Effector memory CD4-positive, alpha-beta T cell (primary cell): Measurements from ENCODE around the gene TRIML2.

Experiments used
- DNase-seq, 3 donors: peaks; one replicate each; pipeline ENCODE4 v3.0.0-alpha.2; 2020
- H3K27ac ChIP-seq: 2 replicates; pipeline ENCODE4 v1.7.0; 2013; ENCODE audit warnings: mild to moderate bottlenecking, low read length, moderate library complexity; ENCODE audit not compliant: insufficient read depth, poor library complexity, severe bottlenecking
- H3K27me3 ChIP-seq: replicated peaks from 2 replicates; pipeline ENCODE4 v1.7.0; 2013; ENCODE audit warnings: mild to moderate bottlenecking, low read length; ENCODE audit not compliant: insufficient read depth, control insufficient read depth, poor library complexity, severe bottlenecking
- H3K36me3 ChIP-seq: 2 replicates; pipeline ENCODE4 v1.7.0; 2013; ENCODE audit warnings: mild to moderate bottlenecking, low read length, moderate library complexity; ENCODE audit not compliant: control insufficient read depth, insufficient read depth
- H3K4me1 ChIP-seq: 2 replicates; pipeline ENCODE4 v1.7.0; 2013; ENCODE audit warnings: low read length, mild to moderate bottlenecking; ENCODE audit not compliant: control insufficient read depth, insufficient read depth, poor library complexity, severe bottlenecking
- H3K4me3 ChIP-seq: 2 replicates; pipeline ENCODE4 v1.7.0; 2013; ENCODE audit warnings: low read length, low read depth, mild to moderate bottlenecking; ENCODE audit not compliant: insufficient read depth, poor library complexity, severe bottlenecking
- H3K9me3 ChIP-seq: 2 replicates; pipeline ENCODE4 v1.7.0; 2013; ENCODE audit warnings: mild to moderate bottlenecking, low read length, moderate library complexity; ENCODE audit not compliant: control insufficient read depth
- total RNA-seq, 3 donors: gene quantifications; one replicate each; lab custom pipeline; 2026; lab: John Stamatoyannopoulos, UW

Gene TRIML2
- 0 reads per million in 3 donors for total RNA-seq

DNA sequence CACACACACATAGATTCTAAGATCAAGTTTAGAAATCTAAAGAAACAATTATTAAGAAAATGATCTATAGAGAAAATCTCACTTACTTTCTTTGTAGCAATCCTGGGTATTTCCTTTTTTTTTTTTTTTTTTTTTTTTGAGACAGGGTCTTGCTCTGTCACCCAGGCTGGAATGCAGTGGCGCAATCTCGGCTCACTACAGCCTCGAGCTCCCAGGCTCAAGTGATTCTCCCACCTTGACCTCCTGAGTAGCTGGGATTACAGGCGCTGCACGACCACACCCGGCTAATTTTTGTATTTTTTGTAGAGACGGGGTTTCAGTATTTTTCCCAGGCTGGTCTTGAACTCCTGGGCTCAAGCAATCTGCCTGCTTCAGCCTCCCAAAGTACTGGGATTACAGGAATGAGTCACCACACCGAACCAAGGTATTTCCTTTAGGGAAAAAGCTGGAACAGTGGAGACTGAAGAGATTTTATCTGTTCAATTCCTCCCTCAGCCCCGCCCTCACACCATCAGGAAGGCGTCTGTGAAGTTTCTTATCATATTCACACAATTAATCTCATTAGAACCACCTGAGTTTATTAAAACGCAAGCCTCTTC is at the start of gene TRIML2:
TRIML2 (minus strand) TSS at position 447 of the 599 bp plus-strand sequence. CDS start 4,235 bp downstream, outside the sequence.
- H3K36me3 ChIP-seq = no peaks in the 10 kb centered on the region
- H3K27me3 ChIP-seq = no peaks in the 10 kb centered on the region
- no peak for DNase-seq
- H3K4me1 ChIP-seq = no peaks in the 10 kb centered on the region
- H3K9me3 ChIP-seq = no peaks in the 10 kb centered on the region
- H3K27ac ChIP-seq = no peak within 1 kb of the TSS
- no peak within 1 kb of the TSS for H3K4me3 ChIP-seq

- Histone ChIP-seq H3K27me3 (no peaks in the 10 kb centered on the region), H3K4me1 (no peaks in the 10 kb centered on the region), H3K4me3 (no peak overlapping the region), H3K36me3 (no peaks in the 10 kb centered on the region), H3K9me3 (no peaks in the 10 kb centered on the region), H3K27ac (no peak overlapping the region)
- no peak for DNase-seq
Measured at GRCh38 chr4:188158336-188158735, 48.9 kb upstream of the TRIML2 start.

DNA sequence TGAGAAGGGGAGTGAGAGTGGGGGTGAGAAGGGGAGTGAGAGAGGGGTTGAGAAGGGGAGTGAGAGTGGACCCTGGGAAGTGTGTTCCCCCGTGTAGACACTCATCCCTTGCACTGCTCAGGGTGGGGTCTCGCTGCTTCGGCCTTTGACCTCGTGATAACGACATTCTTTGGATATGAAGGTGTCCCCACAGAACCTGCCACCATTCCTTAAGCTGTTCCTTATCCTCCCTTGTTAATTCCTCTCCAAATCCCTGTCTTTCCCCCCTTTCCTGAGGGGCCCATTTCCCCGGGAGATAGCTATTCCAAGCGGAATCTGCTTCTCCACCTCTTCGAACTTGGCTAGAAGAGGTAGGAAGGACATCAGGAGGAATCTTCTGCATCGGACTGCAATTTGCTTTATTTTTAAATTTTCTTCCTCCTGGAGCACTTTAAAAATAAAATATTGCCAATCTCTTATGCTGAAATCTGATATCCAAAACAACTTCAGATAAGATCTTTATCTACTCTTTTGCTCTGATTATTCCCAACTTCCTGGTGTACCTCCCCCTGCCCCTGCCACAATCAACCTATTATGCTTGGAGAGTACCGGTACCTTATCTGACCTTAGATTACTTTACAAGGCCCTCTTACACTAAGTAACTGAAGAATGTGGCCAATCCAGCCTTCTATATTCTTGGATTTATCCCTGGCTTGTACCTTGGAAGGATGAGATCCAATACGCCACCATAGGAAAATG is 45.4 kb upstream of the TRIML2 start:
- DNase-seq = no peak
- H3K9me3 ChIP-seq = no peaks in the 10 kb centered on the region

GRCh38 chr4:188147776-188148175 is 38.4 kb upstream of the TRIML2 start:
- Histone ChIP-seq H3K4me1 (no peaks in the 10 kb centered on the region), H3K27ac (no peak overlapping the region), H3K4me3 (no peak overlapping the region), H3K36me3 (no peaks in the 10 kb centered on the region), H3K9me3 (no peaks in the 10 kb centered on the region), H3K27me3 (no peaks in the 10 kb centered on the region)
- no peak for DNase-seq

More for the DNA sequence above, 45.4 kb upstream of the TRIML2 start:
- Histone ChIP-seq H3K4me3 (no peak overlapping the region), H3K36me3 (no peaks in the 10 kb centered on the region), H3K4me1 (no peaks in the 10 kb centered on the region), H3K27me3 (no peaks in the 10 kb centered on the region), H3K27ac (no peak overlapping the region)

- no peak for DNase-seq
- H3K4me3 ChIP-seq = no peak overlapping the region
- H3K4me1 ChIP-seq = no peaks in the 10 kb centered on the region
- no peaks in the 10 kb centered on the region for H3K27me3 ChIP-seq
- no peaks in the 10 kb centered on the region for H3K9me3 ChIP-seq
- no peaks in the 10 kb centered on the region for H3K36me3 ChIP-seq
- H3K27ac ChIP-seq = no peak overlapping the region
Measured at GRCh38 chr4:188147176-188147575, 37.8 kb upstream of the TRIML2 start.

DNA sequence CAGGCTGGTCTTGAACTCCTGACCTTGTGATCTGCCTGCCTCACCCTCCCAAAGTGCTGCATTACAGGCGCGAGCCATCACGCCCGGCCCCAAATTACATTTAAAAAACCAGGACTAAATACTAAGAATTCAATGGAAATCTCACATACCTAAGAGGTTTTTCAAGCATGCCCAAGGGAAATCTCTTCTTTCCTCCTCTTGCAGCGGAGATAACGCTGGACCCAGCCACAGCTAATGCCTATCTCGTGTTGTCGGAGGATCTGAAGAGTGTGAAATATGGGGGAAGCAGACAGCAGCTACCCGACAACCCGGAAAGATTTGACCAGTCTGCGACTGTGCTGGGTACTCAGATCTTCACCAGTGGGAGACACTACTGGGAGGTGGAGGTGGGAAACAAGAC is 37.2 kb upstream of the TRIML2 start:
- Histone ChIP-seq H3K9me3 (no peaks in the 10 kb centered on the region), H3K36me3 (no peaks in the 10 kb centered on the region), H3K4me1 (no peaks in the 10 kb centered on the region), H3K4me3 (no peak overlapping the region), H3K27ac (no peak overlapping the region), H3K27me3 (no peaks in the 10 kb centered on the region)
- no peak for DNase-seq

DNA sequence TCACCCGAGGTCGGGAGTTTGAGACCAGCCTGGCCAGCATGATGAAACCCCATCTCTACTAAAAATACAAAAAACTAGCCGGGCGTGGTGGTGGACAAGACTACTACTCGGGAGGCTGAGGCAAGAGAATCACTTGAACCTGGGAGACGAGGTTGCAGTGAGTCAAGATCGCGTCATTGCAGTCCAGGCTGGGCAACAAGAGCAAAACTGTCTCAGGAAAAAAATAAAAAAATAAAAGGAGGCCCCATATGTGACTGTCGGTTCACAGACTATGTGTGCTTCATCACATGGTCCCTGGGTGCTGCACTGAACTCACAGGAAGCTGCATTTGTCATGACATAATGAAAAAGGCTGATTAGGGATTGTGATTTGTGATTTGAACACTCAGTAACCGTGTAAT is 36.2 kb upstream of the TRIML2 start:
- no peak overlapping the region for H3K27ac ChIP-seq
- no peaks in the 10 kb centered on the region for H3K9me3 ChIP-seq
- H3K27me3 ChIP-seq = no peaks in the 10 kb centered on the region
- no peaks in the 10 kb centered on the region for H3K4me1 ChIP-seq
- no peaks in the 10 kb centered on the region for H3K36me3 ChIP-seq
- no peak for DNase-seq
- no peak overlapping the region for H3K4me3 ChIP-seq

GRCh38 chr4:188143731-188144130 is 34.3 kb upstream of the TRIML2 start:
- Histone ChIP-seq H3K27ac (no peak overlapping the region), H3K9me3 (no peaks in the 10 kb centered on the region), H3K4me3 (no peak overlapping the region), H3K36me3 (no peaks in the 10 kb centered on the region), H3K4me1 (no peaks in the 10 kb centered on the region), H3K27me3 (no peaks in the 10 kb centered on the region)
- no peak for DNase-seq

- Histone ChIP-seq H3K27me3 (no peaks in the 10 kb centered on the region), H3K4me3 (no peak overlapping the region), H3K9me3 (no peaks in the 10 kb centered on the region), H3K36me3 (no peaks in the 10 kb centered on the region), H3K27ac (no peak overlapping the region), H3K4me1 (no peaks in the 10 kb centered on the region)
- DNase-seq = no peak
Measured at GRCh38 chr4:188139671-188140070, 30.3 kb upstream of the TRIML2 start.

DNA sequence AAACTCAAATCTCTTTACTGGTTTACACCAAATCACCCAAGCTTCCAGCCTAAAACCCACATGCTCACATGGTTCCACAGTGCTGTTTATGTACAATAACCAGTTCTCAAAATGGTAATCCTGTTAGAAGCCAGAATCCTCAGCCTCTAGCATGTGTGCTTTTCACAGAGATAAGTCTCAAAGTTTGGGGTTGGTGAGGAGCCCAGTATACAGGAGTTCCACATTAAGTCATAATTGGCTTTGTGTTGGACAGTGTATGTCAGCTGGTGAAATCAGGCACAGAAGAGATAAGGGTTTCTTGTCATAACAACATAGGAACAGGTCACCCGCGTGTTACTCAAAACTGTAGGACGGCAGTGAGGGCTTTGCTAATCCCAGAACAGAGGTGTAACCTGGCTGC is 29.7 kb upstream of the TRIML2 start, which contains the start of gene TRIML1:
TRIML1 (plus strand) TSS at position 301 of the 400 bp plus-strand sequence. CDS start 118 bp downstream, outside the sequence.
- H3K36me3 ChIP-seq = no peaks in the 10 kb centered on the region
- H3K27ac ChIP-seq = no peak within 1 kb of the TSS
- no peaks in the 10 kb centered on the region for H3K27me3 ChIP-seq
- H3K4me3 ChIP-seq = no peak within 1 kb of the TSS
- no peak for DNase-seq
- no peaks in the 10 kb centered on the region for H3K4me1 ChIP-seq
- H3K9me3 ChIP-seq = no peaks in the 10 kb centered on the region
